AG04450 (cell line): Measurements from ENCODE around the gene SLC6A16. TPM values are rescaled to one million over a fixed set of nuclear protein-coding genes. Genes with fewer than 3 reads are reported as not detected.

Experiments used
- CTCF ChIA-PET: fragments of 300-600, 350-600 bp; formaldehyde crosslinking; extraction: SDS; loops from one replicate; lab custom pipeline; 2022; ENCODE audit warnings: antibody characterized with exemption, inconsistent platforms; lab: Charles Lee
- POLR2A ChIA-PET: fragments of 350-600 bp; formaldehyde crosslinking; extraction: SDS; loops from one replicate; lab custom pipeline; 2021; ENCODE audit warnings: antibody characterized with exemption, inconsistent platforms; lab: Yijun Ruan, JAX
- DNase-seq: peaks from one replicate; pipeline ENCODE4 v3.0.0-alpha.2; 2011; ENCODE audit warnings: low read depth, low spot score
- H3K27ac ChIP-seq: one replicate; pipeline ENCODE4 v1.5.1; 2012; ENCODE audit warnings: low read depth, low read length, control low read depth
- H3K27me3 ChIP-seq: one replicate; pipeline ENCODE4 v1.6.0; 2012; ENCODE audit warnings: low read length; ENCODE audit not compliant: control insufficient read depth, insufficient read depth
- H3K4me3 ChIP-seq: 2 replicates; pipeline ENCODE4 v1.5.1; 2011; ENCODE audit warnings: mild to moderate bottlenecking, low read depth, low read length, control low read depth
- H3K9me3 ChIP-seq: 2 replicates; pipeline ENCODE4 v1.5.1; 2012; ENCODE audit warnings: low read length; ENCODE audit not compliant: control insufficient read depth, insufficient read depth
- CTCF ChIP-seq: IDR thresholded peaks from 2 replicates; pipeline ENCODE4 v1.5.1; 2011; ENCODE audit warnings: low read depth, low read length, control low read depth, inconsistent platforms
- polyA plus RNA-seq: library from polyadenylated mRNA; depleted of rRNA; stranded (reverse); fragments of >200 nt; gene quantifications from 2 replicates; pipeline ENCODE4 v1.2.3, GENCODE V29; 2011

SLC6A16 gene
- polyA plus RNA-seq, 1 experiment = 1.6 TPM

- CTCF ChIA-PET = interaction anchor here (0.6 to 1.5 kb wide), 4 partner anchors 8 to 107 kb away, joined by 3 to 8 read pairs (median 4); no protein-coding TSS in a partner anchor
- no peaks in the 10 kb centered on the region for H3K27me3 ChIP-seq
- no peak for TF ChIP-seq CTCF
Observed at GRCh38 chr19:49337267-49338022, 12.5 kb upstream of the SLC6A16 start.

GRCh38 chr19:49336482-49337266 lies 11.7 kb upstream of the SLC6A16 start:
- ChIA-PET POLR2A (no interaction called here), CTCF (interaction anchor here (0.6 to 1.5 kb wide), 2 partner anchors 9 to 36 kb away, joined by 4 to 8 read pairs; no protein-coding TSS in a partner anchor)
- Histone ChIP-seq H3K4me3 (no peak overlapping the region), H3K9me3 (peaks cover 9% of the 10 kb centered on the region; the same call in 1 of the 2 replicates), H3K27me3 (no peaks in the 10 kb centered on the region), H3K27ac (no peak overlapping the region)
- TF ChIP-seq CTCF = no peak
- no peak for DNase-seq

More at GRCh38 chr19:49337267-49338022, 12.5 kb upstream of the SLC6A16 start:
- DNase-seq = no peak
- Histone ChIP-seq H3K4me3 (no peak overlapping the region), H3K9me3 (peaks cover 9% of the 10 kb centered on the region; the same call in 1 of the 2 replicates), H3K27ac (no peak overlapping the region)
- POLR2A ChIA-PET = no interaction called here

GRCh38 chr19:49335784-49336481 lies 10.9 kb upstream of the SLC6A16 start:
- H3K9me3 ChIP-seq = peaks cover 9% of the 10 kb centered on the region; the same call in 1 of the 2 replicates
- H3K4me3 ChIP-seq = no peak overlapping the region
- H3K27ac ChIP-seq = no peak overlapping the region
- no peaks in the 10 kb centered on the region for H3K27me3 ChIP-seq
- DNase-seq = no peak
- POLR2A ChIA-PET = interaction anchor here (0.8 kb wide), 1 partner anchor 12 kb away, joined by 4 read pairs; no protein-coding TSS in a partner anchor
- CTCF ChIA-PET = no interaction called here
- TF ChIP-seq CTCF = no peak

- TF ChIP-seq CTCF = no peak
- Histone ChIP-seq H3K27me3 (no peaks in the 10 kb centered on the region), H3K4me3 (no peak within 1 kb of the TSS), H3K27ac (no peak within 1 kb of the TSS), H3K9me3 (peaks cover 9% of the 10 kb centered on the region; the same call in 1 of the 2 replicates)
- DNase-seq = no peak
- ChIA-PET CTCF (no interaction called here), POLR2A (interaction anchor here (0.8 kb wide), 1 partner anchor 13 kb away, joined by 4 read pairs; no protein-coding TSS in a partner anchor)
Observed at GRCh38 chr19:49335071-49335783, 10.2 kb upstream of the SLC6A16 start, which contains the start of gene CD37. Gene CD37, plus strand, starts transcription at chr19:49335406. Its CDS starts 135 bp downstream, at chr19:49335541.
